Calu3 (cell line): Measurements from ENCODE around the gene VIPR2. TPM values are rescaled to one million over a fixed set of nuclear protein-coding genes. Genes with fewer than 3 reads are reported as not detected.

Source experiments
- BruUV-seq: library from RNA; stranded (reverse); fragments of 400-500 nt; replicated peaks from 2 replicates; lab custom pipeline; 2021; lab: Mats Ljungman, UMichigan
- CTCF ChIA-PET: fragments of 300-600 bp; sonication (Branson Sonifier 250); formaldehyde crosslinking; loops from one replicate; lab custom pipeline; 2022; ENCODE audit warnings: antibody characterized with exemption; lab: Charles Lee
- DNase-seq: peaks from one replicate; pipeline ENCODE4 v3.0.0; 2022
- H3K27ac Mint-ChIP-seq: one replicate; pipeline ENCODE4 v1.8.0; 2022; ENCODE audit warnings: mixed read lengths; ENCODE audit not compliant: unreplicated experiment
- H3K27me3 Mint-ChIP-seq: one replicate; pipeline ENCODE4 v1.8.0; 2022; ENCODE audit warnings: mixed read lengths; ENCODE audit not compliant: unreplicated experiment
- H3K36me3 Mint-ChIP-seq: one replicate; pipeline ENCODE4 v1.8.0; 2022; ENCODE audit warnings: mild to moderate bottlenecking, moderate library complexity, mixed read lengths; ENCODE audit not compliant: insufficient read depth, unreplicated experiment
- H3K4me1 Mint-ChIP-seq: one replicate; pipeline ENCODE4 v1.8.0; 2022; ENCODE audit warnings: mild to moderate bottlenecking, low read depth, mixed read lengths; ENCODE audit not compliant: unreplicated experiment
- H3K4me3 Mint-ChIP-seq: one replicate; pipeline ENCODE4 v1.8.0; 2022; ENCODE audit warnings: mild to moderate bottlenecking, low read depth, moderate library complexity, mixed read lengths; ENCODE audit not compliant: unreplicated experiment
- H3K9me3 Mint-ChIP-seq: one replicate; pipeline ENCODE4 v1.8.0; 2022; ENCODE audit warnings: low read depth, mixed read lengths; ENCODE audit not compliant: unreplicated experiment
- CTCF ChIP-seq: fragments of 200-600 bp; IDR thresholded peaks from one replicate; pipeline ENCODE4 v1.8.0; 2022; ENCODE audit warnings: antibody characterized with exemption; ENCODE audit not compliant: unreplicated experiment
- intact Hi-C: fragments of 100-400 bp; cut with micrococcal nuclease; formaldehyde crosslinking; loops from one replicate; pipeline ENCODE4 v1.10.0; 2022; ENCODE audit not compliant: unreplicated experiment
- total RNA-seq: library from RNA; stranded (reverse); gene quantifications from 2 replicates; pipeline ENCODE4 v1.2.3, GENCODE V29; 2022

The VIPR2 gene
- total RNA-seq, 1 experiment from 2014 or later: not detected

- Mint-ChIP-seq H3K27ac (no peak overlapping the region), H3K27me3 (peaks cover 40% of the 10 kb centered on the region), H3K36me3 (peaks cover 9% of the 10 kb centered on the region), H3K4me3 (no peak overlapping the region), H3K9me3 (no peaks in the 10 kb centered on the region), H3K4me1 (no peaks in the 10 kb centered on the region)
- no TSS peak for BruUV-seq
- CTCF ChIA-PET: no interaction called here
- no peak for TF ChIP-seq CTCF
- no peak for DNase-seq
- intact Hi-C loops: no loop called here
Observed at GRCh38 chr7:159033473-159033825, 111.2 kb downstream of the VIPR2 start.

- CTCF ChIA-PET: no interaction called here
- Mint-ChIP-seq H3K27ac (no peak overlapping the region), H3K9me3 (no peaks in the 10 kb centered on the region), H3K4me3 (no peak overlapping the region), H3K4me1 (no peaks in the 10 kb centered on the region), H3K27me3 (peaks cover 35% of the 10 kb centered on the region), H3K36me3 (peaks cover 9% of the 10 kb centered on the region)
- BruUV-seq: no TSS peak
- TF ChIP-seq CTCF: no peak
- intact Hi-C loops: no loop called here
- no peak for DNase-seq
Observed at GRCh38 chr7:159032753-159033472, 111.8 kb downstream of the VIPR2 start.

DNA sequence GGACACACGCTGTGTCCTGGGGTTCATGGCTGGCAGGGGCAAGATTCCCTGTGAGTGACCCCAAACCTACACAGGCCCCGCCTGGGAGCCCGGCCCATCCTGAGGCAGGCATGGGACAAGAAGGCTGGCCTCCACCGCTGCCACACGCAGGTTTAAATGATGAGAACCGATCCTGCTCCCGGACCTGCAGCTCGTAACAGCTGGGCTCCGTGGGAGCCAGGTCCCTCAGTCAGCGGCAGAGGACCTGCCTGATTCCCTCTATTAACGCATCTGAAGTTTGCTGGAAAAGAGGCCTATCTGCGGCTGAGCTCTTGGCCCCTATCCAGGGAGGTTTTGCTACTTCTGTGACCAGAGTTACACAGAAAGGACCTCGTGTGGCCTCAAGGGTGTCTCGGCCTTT lies 112.3 kb downstream of the VIPR2 start:
- peaks cover 32% of the 10 kb centered on the region for H3K27me3 Mint-ChIP-seq
- H3K36me3 Mint-ChIP-seq: peaks cover 9% of the 10 kb centered on the region
- intact Hi-C loops: no loop called here
- TF ChIP-seq CTCF: no peak
- no peak overlapping the region for H3K27ac Mint-ChIP-seq
- CTCF ChIA-PET: no interaction called here
- no peak overlapping the region for H3K4me3 Mint-ChIP-seq
- H3K9me3 Mint-ChIP-seq: no peaks in the 10 kb centered on the region
- BruUV-seq: no TSS peak
- DNase-seq: no peak
- no peaks in the 10 kb centered on the region for H3K4me1 Mint-ChIP-seq

GRCh38 chr7:159031750-159032149 lies 112.9 kb downstream of the VIPR2 start:
- TF ChIP-seq CTCF: no peak
- Mint-ChIP-seq H3K27me3 (peaks cover 27% of the 10 kb centered on the region), H3K27ac (no peak overlapping the region), H3K36me3 (peaks cover 9% of the 10 kb centered on the region), H3K4me1 (no peaks in the 10 kb centered on the region), H3K9me3 (no peaks in the 10 kb centered on the region), H3K4me3 (no peak overlapping the region)
- intact Hi-C loops: no loop called here
- no peak for DNase-seq
- no TSS peak for BruUV-seq
- CTCF ChIA-PET: no interaction called here
